MM.1S (cell line): ENCODE results near the gene PPP2R5C.

Experiments
- DNase-seq: peaks from one replicate; pipeline ENCODE4 v3.0.0-alpha.2; 2015
- H2AFZ ChIP-seq: fragments of 300-600 bp; sonication (generic); 2 replicates; pipeline ENCODE4 v1.6.0; 2016; ENCODE audit warnings: antibody characterized with exemption, low read length
- H3F3A ChIP-seq: fragments of 300-600 bp; sonication (generic); 2 replicates; pipeline ENCODE4 v1.6.1; 2016; ENCODE audit warnings: mild to moderate bottlenecking, antibody characterized with exemption, low read length, moderate library complexity, mixed read lengths; ENCODE audit not compliant: insufficient read depth
- H3K27ac ChIP-seq: fragments of 300-600 bp; sonication (generic); 2 replicates; pipeline ENCODE4 v1.5.1; 2016; ENCODE audit warnings: mild to moderate bottlenecking, low read length
- H3K27me3 ChIP-seq: fragments of 300-600 bp; sonication (generic); replicated peaks from 2 replicates; pipeline ENCODE4 v1.6.0; 2016; ENCODE audit warnings: low read length; ENCODE audit not compliant: insufficient read depth
- H3K36me3 ChIP-seq: fragments of 300-600 bp; sonication (generic); replicated peaks from 2 replicates; pipeline ENCODE4 v1.6.1; 2016; ENCODE audit warnings: mild to moderate bottlenecking, low read length, mixed read lengths; ENCODE audit not compliant: insufficient read depth
- H3K4me1 ChIP-seq: fragments of 300-600 bp; sonication (generic); 2 replicates; pipeline ENCODE4 v1.6.1; 2016; ENCODE audit warnings: low read length, mixed read lengths
- H3K4me2 ChIP-seq: fragments of 300-600 bp; sonication (generic); 2 replicates; pipeline ENCODE4 v1.6.0; 2016; ENCODE audit warnings: low read depth, low read length
- H3K4me3 ChIP-seq: fragments of 300-600 bp; sonication (generic); 2 replicates; pipeline ENCODE4 v1.5.1; 2016; ENCODE audit warnings: low read length, mixed read lengths
- H3K79me2 ChIP-seq: fragments of 300-600 bp; sonication (generic); 2 replicates; pipeline ENCODE4 v1.6.1; 2016; ENCODE audit warnings: mixed run types, low read length, mixed read lengths
- H3K9ac ChIP-seq: fragments of 300-600 bp; sonication (generic); 2 replicates; pipeline ENCODE4 v1.6.1; 2016; ENCODE audit warnings: low read length, mixed read lengths
- H3K9me2 ChIP-seq: fragments of 300-600 bp; sonication (generic); replicated peaks from 2 replicates; pipeline ENCODE4 v1.6.1; 2016; ENCODE audit warnings: mild to moderate bottlenecking, low read length, mixed read lengths; ENCODE audit not compliant: insufficient read depth
- H3K9me3 ChIP-seq: fragments of 300-600 bp; sonication (generic); replicated peaks from 2 replicates; pipeline ENCODE4 v1.6.1; 2016; ENCODE audit warnings: mild to moderate bottlenecking, low read length, mixed read lengths; ENCODE audit not compliant: insufficient read depth
- H4K20me1 ChIP-seq: fragments of 300-600 bp; sonication (generic); 2 replicates; pipeline ENCODE4 v1.6.1; 2016; ENCODE audit warnings: mild to moderate bottlenecking, low read length, moderate library complexity, mixed read lengths; ENCODE audit not compliant: insufficient read depth
- CTCF ChIP-seq: fragments of 300-600 bp; sonication (generic); IDR thresholded peaks from 2 replicates; pipeline ENCODE4 v1.5.1; 2016; ENCODE audit warnings: antibody characterized with exemption, low read length, mixed read lengths
- EZH2 ChIP-seq: fragments of 300-600 bp; sonication (generic); optimal IDR thresholded peaks from 2 replicates; pipeline ENCODE3; 2017; ENCODE audit warnings: low read depth, mild to moderate bottlenecking, antibody characterized with exemption, low read length, mixed read lengths
- EZH2phosphoT487 ChIP-seq: fragments of 300-600 bp; sonication (generic); IDR thresholded peaks from 2 replicates; pipeline ENCODE4 v1.6.1; 2018; ENCODE audit warnings: antibody characterized with exemption, low read length

PPP2R5C gene

DNA sequence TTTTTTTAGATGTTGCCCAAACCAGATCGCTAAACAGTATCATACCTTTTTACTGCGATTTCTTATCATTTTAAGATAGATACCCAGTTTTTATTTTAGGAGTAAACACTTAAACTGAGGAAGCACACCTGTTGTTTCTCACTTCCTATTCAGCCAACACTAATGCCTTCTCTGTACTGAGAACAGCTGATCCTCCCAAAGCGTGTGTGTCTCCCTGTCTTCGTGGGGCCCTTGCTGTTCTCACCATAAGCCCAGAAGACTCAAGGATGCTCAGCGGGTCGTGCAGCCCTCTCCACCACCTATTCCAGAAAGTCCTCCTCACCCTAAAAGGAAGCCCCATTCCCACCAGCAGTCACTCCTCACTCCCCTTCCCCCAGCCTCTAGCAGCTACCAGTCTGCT, 14.8 kb downstream of the PPP2R5C start:
- no peak for TF ChIP-seq EZH2phosphoT487
- TF ChIP-seq CTCF, result no peak
- TF ChIP-seq EZH2, result no peak
- DNase-seq, result peak; percentile 15

DNA sequence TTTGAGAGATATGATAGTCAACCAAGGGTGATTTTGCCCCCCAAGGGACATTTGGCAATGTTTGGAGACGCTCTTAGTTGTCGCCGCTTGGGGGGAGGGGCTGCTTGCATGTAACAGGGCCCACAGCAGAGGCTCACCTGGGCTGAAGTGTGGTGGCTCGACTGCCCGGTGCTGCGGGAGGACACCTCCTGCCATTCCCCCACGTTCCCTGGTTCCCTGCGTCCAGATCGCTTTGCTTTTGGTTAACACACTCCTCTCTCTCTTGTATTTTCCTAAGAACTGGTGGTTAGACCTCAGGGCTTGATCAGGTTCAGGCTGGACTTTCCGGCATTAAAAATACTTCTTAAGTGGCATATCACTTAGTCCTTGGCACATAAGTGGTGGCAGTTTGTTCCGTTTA, 18.9 kb downstream of the PPP2R5C start:
- H3K9me3 ChIP-seq, result no peaks in the 10 kb centered on the region
- no peaks in the 10 kb centered on the region for H3K79me2 ChIP-seq
- no peak overlapping the region for H3K4me2 ChIP-seq
- TF ChIP-seq EZH2phosphoT487 (no peak), EZH2 (no peak), CTCF (no peak)
- peaks cover 12% of the 10 kb centered on the region for H3K4me1 ChIP-seq
- no peaks in the 10 kb centered on the region for H3K36me3 ChIP-seq
- H3K4me3 ChIP-seq, result no peak overlapping the region
- H3K9ac ChIP-seq, result no peak overlapping the region
- H3K27me3 ChIP-seq, result no peaks in the 10 kb centered on the region
- no peak overlapping the region for H3K27ac ChIP-seq
- no peaks in the 10 kb centered on the region for H3K9me2 ChIP-seq
- H3F3A ChIP-seq, result peaks cover 3% of the 10 kb centered on the region
- no peak for DNase-seq
- no peak overlapping the region for H2AFZ ChIP-seq
- H4K20me1 ChIP-seq, result no peaks in the 10 kb centered on the region

More for the DNA sequence above, 14.8 kb downstream of the PPP2R5C start:
- Histone ChIP-seq H3K9ac (no peak overlapping the region), H3K9me2 (no peaks in the 10 kb centered on the region), H3K79me2 (no peaks in the 10 kb centered on the region), H3K4me3 (no peak overlapping the region), H3K27me3 (no peaks in the 10 kb centered on the region), H3K4me2 (peak overlapping the region; percentile 43; the same call in 1 of the 2 replicates), H2AFZ (peak overlapping the region; percentile 23; the same call in 1 of the 2 replicates), H3K4me1 (peaks cover 26% of the 10 kb centered on the region), H4K20me1 (no peaks in the 10 kb centered on the region), H3K9me3 (no peaks in the 10 kb centered on the region), H3K27ac (peak overlapping the region; percentile 33; the same call in 1 of the 2 replicates), H3F3A (peaks cover 11% of the 10 kb centered on the region), H3K36me3 (no peaks in the 10 kb centered on the region)

- H3K9ac ChIP-seq, result no peak overlapping the region
- TF ChIP-seq EZH2, result no peak
- TF ChIP-seq EZH2phosphoT487, result no peak
- H3K4me2 ChIP-seq, result no peak overlapping the region
- no peaks in the 10 kb centered on the region for H3K27me3 ChIP-seq
- peaks cover 8% of the 10 kb centered on the region; the same call in 1 of the 2 replicates for H3K4me1 ChIP-seq
- H3F3A ChIP-seq, result no peaks in the 10 kb centered on the region; the same call in 1 of the 2 replicates
- H3K27ac ChIP-seq, result no peak overlapping the region
- no peaks in the 10 kb centered on the region for H4K20me1 ChIP-seq
- no peak for DNase-seq
- H3K79me2 ChIP-seq, result no peaks in the 10 kb centered on the region
- no peak overlapping the region for H2AFZ ChIP-seq
- no peaks in the 10 kb centered on the region for H3K9me2 ChIP-seq
- H3K9me3 ChIP-seq, result no peaks in the 10 kb centered on the region
- H3K4me3 ChIP-seq, result no peak overlapping the region
- H3K36me3 ChIP-seq, result no peaks in the 10 kb centered on the region
Observed at GRCh38 chr14:101780887-101781239, 19.4 kb downstream of the PPP2R5C start.

- Histone ChIP-seq H3K79me2 (no peaks in the 10 kb centered on the region), H3K4me2 (peak overlapping the region; percentile 65; the same call in 1 of the 2 replicates), H3K27me3 (no peaks in the 10 kb centered on the region), H3K9ac (peak overlapping the region; percentile 48), H2AFZ (no peak overlapping the region), H3K27ac (no peak overlapping the region), H3K36me3 (no peaks in the 10 kb centered on the region), H3F3A (no peaks in the 10 kb centered on the region), H3K9me3 (no peaks in the 10 kb centered on the region), H3K9me2 (no peaks in the 10 kb centered on the region), H3K4me1 (peaks cover 2% of the 10 kb centered on the region; the same call in 1 of the 2 replicates), H4K20me1 (no peaks in the 10 kb centered on the region), H3K4me3 (peak overlapping the region; percentile 57; the same call in 1 of the 2 replicates)
- no peak for DNase-seq
- no peak for TF ChIP-seq EZH2phosphoT487
- no peak for TF ChIP-seq CTCF
- no peak for TF ChIP-seq EZH2
Observed at GRCh38 chr14:101781240-101782061, 19.9 kb downstream of the PPP2R5C start.
